GM23338 (cell line): ENCODE results near the gene PNPLA1.

Experiments
- CREB1 ChIP-seq: fragments of 250-450 bp; sonication (Bioruptor Pico); IDR thresholded peaks from 2 replicates; pipeline ENCODE4 v1.5.0; 2020; ENCODE audit warnings: low read depth, mild to moderate bottlenecking, moderate library complexity
- EZH2 ChIP-seq: fragments of 200-600 bp; sonication (generic); IDR thresholded peaks from one replicate; pipeline ENCODE4 v1.8.0; 2017; ENCODE audit warnings: antibody characterized with exemption, mild to moderate bottlenecking, low read depth; ENCODE audit not compliant: unreplicated experiment
- EZH2phosphoT487 ChIP-seq: fragments of 200-600 bp; sonication (generic); IDR thresholded peaks from one replicate; pipeline ENCODE4 v1.8.1; 2018; ENCODE audit warnings: antibody characterized with exemption; ENCODE audit not compliant: unreplicated experiment
- JUNB ChIP-seq: IDR thresholded peaks from one replicate; pipeline ENCODE4 v1.6.1; 2016; ENCODE audit warnings: antibody characterized with exemption; ENCODE audit not compliant: unreplicated experiment
- POLR2AphosphoS5 ChIP-seq: IDR thresholded peaks from 2 replicates; pipeline ENCODE4 v1.6.1; 2016; ENCODE audit warnings: antibody characterized with exemption, low read depth
- TF ChIP-seq, protein P1 (sequence below), 2 experiments: fragments of 200-600 bp in 1 of 2; sonication (generic) in 1 of 2; conservative IDR thresholded peaks; 2 replicates each; pipeline versions ENCODE4 v1.5.1 to v1.6.1; 2016 to 2017; ENCODE audit warnings: antibody characterized with exemption in 2 of 2, low read depth in 2 of 2, mild to moderate bottlenecking in 2 of 2, moderate library complexity in 1 of 2

DNA sequence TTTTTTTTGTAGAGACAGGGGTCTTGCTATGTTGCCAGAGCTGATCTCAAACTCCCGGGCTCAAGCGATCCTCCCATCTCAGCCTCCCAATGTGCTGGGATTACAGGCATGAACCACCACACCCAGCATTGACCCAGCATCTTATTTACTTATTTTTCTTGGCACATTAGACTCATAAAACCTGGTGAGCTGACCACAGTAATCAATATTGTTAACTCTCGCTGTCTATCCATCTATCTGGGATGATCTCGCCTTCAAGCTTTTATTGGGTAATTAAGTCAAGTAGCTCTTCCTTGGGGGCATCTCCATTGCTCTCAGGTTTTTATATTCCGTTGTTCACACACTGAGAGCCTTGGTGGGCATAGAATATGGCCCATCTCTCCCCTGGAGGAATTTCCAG is 17.0 kb downstream of the PNPLA1 start:
- TF ChIP-seq EZH2phosphoT487 = no peak
- TF ChIP-seq JUNB = no peak
- no peak for TF ChIP-seq POLR2AphosphoS5
- TF ChIP-seq, protein P1, sequence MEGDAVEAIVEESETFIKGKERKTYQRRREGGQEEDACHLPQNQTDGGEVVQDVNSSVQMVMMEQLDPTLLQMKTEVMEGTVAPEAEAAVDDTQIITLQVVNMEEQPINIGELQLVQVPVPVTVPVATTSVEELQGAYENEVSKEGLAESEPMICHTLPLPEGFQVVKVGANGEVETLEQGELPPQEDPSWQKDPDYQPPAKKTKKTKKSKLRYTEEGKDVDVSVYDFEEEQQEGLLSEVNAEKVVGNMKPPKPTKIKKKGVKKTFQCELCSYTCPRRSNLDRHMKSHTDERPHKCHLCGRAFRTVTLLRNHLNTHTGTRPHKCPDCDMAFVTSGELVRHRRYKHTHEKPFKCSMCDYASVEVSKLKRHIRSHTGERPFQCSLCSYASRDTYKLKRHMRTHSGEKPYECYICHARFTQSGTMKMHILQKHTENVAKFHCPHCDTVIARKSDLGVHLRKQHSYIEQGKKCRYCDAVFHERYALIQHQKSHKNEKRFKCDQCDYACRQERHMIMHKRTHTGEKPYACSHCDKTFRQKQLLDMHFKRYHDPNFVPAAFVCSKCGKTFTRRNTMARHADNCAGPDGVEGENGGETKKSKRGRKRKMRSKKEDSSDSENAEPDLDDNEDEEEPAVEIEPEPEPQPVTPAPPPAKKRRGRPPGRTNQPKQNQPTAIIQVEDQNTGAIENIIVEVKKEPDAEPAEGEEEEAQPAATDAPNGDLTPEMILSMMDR (conservative IDR thresholded peaks at IDR 0.05; ENCODE audit: low read depth in 2 of 2) = no peak
- no peak for TF ChIP-seq CREB1 (CRISPR knock-in tag)
- TF ChIP-seq EZH2 = no peak
